K562 (cell line): ENCODE data around the gene PIP5K1B. TPM values are rescaled to one million over a fixed set of nuclear protein-coding genes. Genes with fewer than 3 reads are reported as not detected.
A peak's percentile ranks its signal among the peaks of the same experiment; 100 is the strongest.

ENCODE experiments used
- ADNP ChIP-seq: fragments of 200-800 bp; sonication (Bioruptor generic); IDR thresholded peaks from 2 replicates; pipeline ENCODE4 v1.6.1; 2016; ENCODE audit warnings: missing genetic modification characterization, missing compliant biosample characterization
- CHAMP1 ChIP-seq: fragments of 450-650 bp; IDR thresholded peaks from 2 replicates; pipeline ENCODE4 v1.6.1; 2016; ENCODE audit warnings: mild to moderate bottlenecking
- DACH1 ChIP-seq: fragments of 450-650 bp; IDR thresholded peaks from 2 replicates; pipeline ENCODE4 v1.6.1; 2018; ENCODE audit not compliant: partially characterized antibody
- DNMT1 ChIP-seq: fragments of 450-650 bp; IDR thresholded peaks from 2 replicates; pipeline ENCODE4 v1.6.1; 2016; ENCODE audit warnings: antibody characterized with exemption, mild to moderate bottlenecking
- ESRRB ChIP-seq: fragments of 250-450 bp; sonication (Bioruptor Pico); IDR thresholded peaks from 2 replicates; pipeline ENCODE4 v1.5.0; 2020; ENCODE audit warnings: mild to moderate bottlenecking, moderate library complexity, borderline replicate concordance
- FOXK1 ChIP-seq: sonication (generic); formaldehyde crosslinking; IDR thresholded peaks from 2 replicates; pipeline ENCODE4 v1.8.0; 2022; ENCODE audit warnings: missing genetic modification reagents, mild to moderate bottlenecking, borderline replicate concordance
- HLTF ChIP-seq: fragments of 450-650 bp; IDR thresholded peaks from 2 replicates; pipeline ENCODE4 v1.6.1; 2016
- HNRNPK ChIP-seq: fragments of 200-400 bp; formaldehyde crosslinking; IDR thresholded peaks from one replicate; pipeline ENCODE4 v1.6.1; 2018; ENCODE audit warnings: mild to moderate bottlenecking, low read depth, low read length; ENCODE audit not compliant: poor library complexity, severe bottlenecking
- MLLT1 ChIP-seq, 2 experiments: fragments of 450-650 bp; IDR thresholded peaks; 2 replicates each; pipeline ENCODE4 v1.6.1; 2016
- MYC ChIP-seq, 2 experiments: fragments of 250-450 bp in 1 of 2; sonication (Bioruptor Pico) in 1 of 2; IDR thresholded peaks; 2 replicates each; pipeline versions ENCODE4 v1.5.1 to v1.6.1; 2012 to 2021; ENCODE audit warnings: low read depth in 2 of 2, borderline replicate concordance in 1 of 2, improper control_type of control experiment in 1 of 2, low read length in 1 of 2, mild to moderate bottlenecking in 1 of 2, moderate library complexity in 1 of 2
- RBM25 ChIP-seq: fragments of 200-400 bp; formaldehyde crosslinking; IDR thresholded peaks from 2 replicates; pipeline ENCODE4 v1.6.1; 2018; ENCODE audit warnings: low read length, low read depth, moderate library complexity; ENCODE audit not compliant: severe bottlenecking
- SRF ChIP-seq, 2 experiments: fragments of 250-450, 450-650 bp in 1 of 2; sonication (Bioruptor Pico) in 1 of 2; sonication (generic) in 1 of 2; formaldehyde crosslinking; IDR thresholded peaks; 2 replicates each; pipeline versions ENCODE4 v1.5.0 to v1.5.1; 2020 to 2022; ENCODE audit warnings: mild to moderate bottlenecking in 1 of 2, missing genetic modification reagents in 1 of 2
- STAT5A ChIP-seq: IDR thresholded peaks from 2 replicates; pipeline ENCODE4 v1.6.1; 2012; ENCODE audit warnings: low read length, inconsistent platforms, borderline replicate concordance
- ZBTB12 ChIP-seq: fragments of 250-450 bp; sonication (Bioruptor Pico); IDR thresholded peaks from 2 replicates; pipeline ENCODE4 v1.4.0; 2020
- ZBTB33 ChIP-seq: sonication (generic); formaldehyde crosslinking; IDR thresholded peaks from 2 replicates; pipeline ENCODE4 v1.8.1; 2023; ENCODE audit warnings: mild to moderate bottlenecking, missing genetic modification reagents
- ZNF830 ChIP-seq: fragments of 250-450 bp; sonication (Bioruptor Pico); IDR thresholded peaks from 2 replicates; pipeline ENCODE4 v1.5.0; 2021; ENCODE audit warnings: mild to moderate bottlenecking
- polyA plus RNA-seq, 8 experiments: library from polyadenylated mRNA; depleted of rRNA in 4 of 8; stranded (reverse) in 5 of 8; unstranded in 3 of 8; fragments of >200 nt; fragmentation: Nextera tagmentation in 2 of 8; fragmentation: Illumina TruSeq in 1 of 8; extraction: Ambion mirVana in 2 of 8; extraction: Trizol in 1 of 8; gene quantifications; 2 replicates each; pipeline versions ENCODE4 v1.2.1 to v1.2.3, GENCODE V29; 2011 to 2014; ENCODE audit warnings: inconsistent platforms in 1 of 8, missing spikeins in 1 of 8
- total RNA-seq, 7 experiments: library from RNA; depleted of rRNA in 6 of 7; stranded (reverse); fragments of >200 nt in 6 of 7; fragmentation: Illumina TruSeq in 2 of 7; extraction: Trizol in 2 of 7; gene quantifications; 2 replicates each; pipeline versions ENCODE4 v1.2.1 to v1.2.3, GENCODE V29; 2011 to 2021; ENCODE audit warnings: low replicate concordance in 1 of 7
- TF ChIP-seq, protein P1 (sequence below): sonication (generic); formaldehyde crosslinking; IDR thresholded peaks from 2 replicates; pipeline ENCODE4 v1.8.1; 2022; ENCODE audit warnings: missing genetic modification reagents

PIP5K1B gene
- total and polyA plus RNA-seq, 9 of the 15 experiments (the other 6 are each of a cell fraction or from before 2014, with no cell fraction given) = 3.1 to 12.9 (median 7.4) TPM

DNA sequence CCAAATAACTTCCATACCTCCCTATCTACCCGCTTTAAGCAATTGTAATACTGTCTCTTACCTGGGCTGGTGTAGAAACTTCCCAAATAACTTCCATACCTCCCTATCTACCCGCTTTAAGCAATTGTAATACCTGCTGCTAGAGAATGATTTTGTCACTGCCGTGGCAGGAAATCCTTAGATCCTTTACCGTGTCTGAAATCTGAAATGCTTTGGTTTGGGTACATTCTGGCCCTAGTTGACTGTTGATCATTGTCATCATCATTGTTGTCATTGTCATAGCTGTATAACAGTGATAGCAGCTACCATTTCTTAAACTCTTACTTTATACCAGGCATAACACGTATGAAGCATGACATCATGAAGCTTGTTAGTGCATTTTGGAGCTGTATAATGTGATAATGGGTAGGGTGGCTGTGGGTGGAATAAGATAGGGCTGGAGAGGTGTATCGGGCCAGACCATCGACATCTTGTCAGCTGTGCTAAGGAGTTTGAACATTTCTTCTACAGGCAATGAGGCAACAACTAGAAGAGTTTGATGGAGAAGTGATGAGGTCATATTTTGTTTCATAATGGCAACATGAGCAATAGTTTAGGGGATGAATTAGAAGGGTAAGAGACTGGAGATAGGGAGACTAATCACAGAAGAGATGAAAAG lies 15.7 kb downstream of the PIP5K1B start (continued):
- no peak for TF ChIP-seq SRF (CRISPR knock-in tag; IDR thresholded peaks at IDR 0.05)
- 0 out of 2 replicates have a peak, but pooled peaks have one; percentile 37 for TF ChIP-seq STAT5A
- no peak for TF ChIP-seq DNMT1
- TF ChIP-seq ZBTB33 (CRISPR knock-in tag) = no peak
- TF ChIP-seq, protein P1, sequence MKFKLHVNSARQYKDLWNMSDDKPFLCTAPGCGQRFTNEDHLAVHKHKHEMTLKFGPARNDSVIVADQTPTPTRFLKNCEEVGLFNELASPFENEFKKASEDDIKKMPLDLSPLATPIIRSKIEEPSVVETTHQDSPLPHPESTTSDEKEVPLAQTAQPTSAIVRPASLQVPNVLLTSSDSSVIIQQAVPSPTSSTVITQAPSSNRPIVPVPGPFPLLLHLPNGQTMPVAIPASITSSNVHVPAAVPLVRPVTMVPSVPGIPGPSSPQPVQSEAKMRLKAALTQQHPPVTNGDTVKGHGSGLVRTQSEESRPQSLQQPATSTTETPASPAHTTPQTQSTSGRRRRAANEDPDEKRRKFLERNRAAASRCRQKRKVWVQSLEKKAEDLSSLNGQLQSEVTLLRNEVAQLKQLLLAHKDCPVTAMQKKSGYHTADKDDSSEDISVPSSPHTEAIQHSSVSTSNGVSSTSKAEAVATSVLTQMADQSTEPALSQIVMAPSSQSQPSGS (CRISPR knock-in tag) = no peak
- TF ChIP-seq HLTF = no peak
- peak; percentile 16 for TF ChIP-seq DACH1
- TF ChIP-seq ESRRB (CRISPR knock-in tag) = no peak
- TF ChIP-seq RBM25 = no peak
- TF ChIP-seq ADNP = no peak
- no peak for TF ChIP-seq HNRNPK
- TF ChIP-seq MLLT1 (IDR thresholded peaks at IDR 0.05) = no peak
- no peak for TF ChIP-seq MYC (IDR thresholded peaks at IDR 0.05; ENCODE audit: low read depth, low read length)
- no peak for TF ChIP-seq MYC (CRISPR knock-in tag; IDR thresholded peaks at IDR 0.05; ENCODE audit: borderline replicate concordance, low read depth)
- no peak for TF ChIP-seq ZNF830 (CRISPR knock-in tag)
- TF ChIP-seq CHAMP1 = no peak
- no peak for TF ChIP-seq ZBTB12 (CRISPR knock-in tag)
- TF ChIP-seq FOXK1 (CRISPR knock-in tag) = no peak
